T-helper 2 cell treated with Interferon-gamma antibody and Interleukin-4, amounts not matched to agents 5 μg/mL and 100 μg/mL, for 36 hours (primary cell): ENCODE measurements around the gene EBF4.

Experiments
- DNase-seq: peaks from one replicate; pipeline ENCODE4 v3.0.0; 2021; ENCODE audit warnings: low spot score
- H3K27ac Mint-ChIP-seq: one replicate; pipeline ENCODE4 v1.8.0; 2021; ENCODE audit warnings: mild to moderate bottlenecking, mixed read lengths
- H3K27me3 Mint-ChIP-seq: one replicate; pipeline ENCODE4 v1.8.0; 2021; ENCODE audit warnings: low read depth, mixed read lengths
- H3K36me3 Mint-ChIP-seq: one replicate; pipeline ENCODE4 v1.8.0; 2021; ENCODE audit warnings: low read depth, mixed read lengths
- H3K4me1 Mint-ChIP-seq: one replicate; pipeline ENCODE4 v1.8.0; 2021; ENCODE audit warnings: low read depth, mixed read lengths
- H3K4me3 Mint-ChIP-seq: one replicate; pipeline ENCODE4 v1.8.0; 2022; ENCODE audit warnings: mild to moderate bottlenecking, moderate library complexity, mixed read lengths
- H3K9me3 Mint-ChIP-seq: one replicate; pipeline ENCODE4 v1.8.0; 2021; ENCODE audit warnings: mixed read lengths

Gene EBF4, protein sequence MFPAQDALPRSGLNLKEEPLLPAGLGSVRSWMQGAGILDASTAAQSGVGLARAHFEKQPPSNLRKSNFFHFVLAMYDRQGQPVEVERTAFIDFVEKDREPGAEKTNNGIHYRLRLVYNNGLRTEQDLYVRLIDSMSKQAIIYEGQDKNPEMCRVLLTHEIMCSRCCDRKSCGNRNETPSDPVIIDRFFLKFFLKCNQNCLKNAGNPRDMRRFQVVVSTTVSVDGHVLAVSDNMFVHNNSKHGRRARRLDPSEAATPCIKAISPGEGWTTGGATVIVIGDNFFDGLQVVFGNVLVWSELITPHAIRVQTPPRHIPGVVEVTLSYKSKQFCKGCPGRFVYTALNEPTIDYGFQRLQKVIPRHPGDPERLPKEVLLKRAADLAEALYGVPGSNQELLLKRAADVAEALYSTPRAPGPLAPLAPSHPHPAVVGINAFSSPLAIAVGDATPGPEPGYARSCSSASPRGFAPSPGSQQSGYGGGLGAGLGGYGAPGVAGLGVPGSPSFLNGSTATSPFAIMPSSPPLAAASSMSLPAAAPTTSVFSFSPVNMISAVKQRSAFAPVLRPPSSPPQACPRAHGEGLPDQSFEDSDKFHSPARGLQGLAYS

DNA sequence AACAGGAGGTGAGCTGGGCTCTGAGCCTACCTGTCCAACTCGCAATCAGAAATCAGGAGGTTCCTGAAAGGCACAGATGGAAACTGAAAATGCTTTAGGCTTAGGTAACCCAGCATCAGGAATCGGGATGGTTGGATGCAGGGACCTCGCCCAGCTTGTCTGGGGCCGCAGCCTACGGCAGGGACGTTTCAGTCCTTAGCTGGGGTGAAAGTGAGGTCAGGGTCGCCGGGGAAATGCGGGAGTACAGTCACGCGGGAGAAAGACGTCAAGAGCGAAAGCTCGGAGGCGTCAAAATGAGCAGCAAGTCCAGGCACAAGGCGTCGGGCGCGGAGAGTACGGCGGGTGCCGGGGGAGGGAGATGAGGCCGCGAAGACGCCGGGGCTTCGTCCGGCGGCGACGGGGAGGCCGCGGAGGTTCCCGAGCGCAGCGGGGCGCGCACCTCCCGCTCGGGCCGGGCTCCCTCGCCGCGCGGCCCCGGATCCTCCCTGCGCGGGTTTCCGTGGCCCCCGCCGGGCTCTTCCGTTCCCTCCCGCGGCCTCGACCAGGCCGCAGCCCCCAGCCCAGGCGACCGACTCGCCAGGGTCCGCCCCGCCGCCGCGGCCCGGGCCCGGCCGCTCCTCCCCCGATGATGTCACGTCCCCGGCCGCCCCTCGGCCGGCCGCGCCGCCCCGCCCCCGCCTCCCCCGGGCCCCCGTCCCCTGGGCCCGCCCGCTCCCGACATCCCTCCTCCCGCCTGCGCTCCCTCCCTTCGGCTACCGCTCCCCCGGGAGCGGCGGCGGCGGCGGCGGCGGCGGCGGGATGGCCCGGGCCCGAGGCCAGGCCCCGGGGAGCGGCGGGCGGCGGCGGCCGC lies at the start of gene EBF4:
Gene EBF4 (plus strand): TSS at position 745 of the 850 bp plus-strand sequence. CDS start 866 bp downstream, outside the sequence.
- DNase-seq: peak; percentile 23
- Mint-ChIP-seq H3K4me3 (peak within 1 kb of the TSS; percentile 96), H3K27me3 (peaks cover 57% of the 10 kb centered on the region)

DNA sequence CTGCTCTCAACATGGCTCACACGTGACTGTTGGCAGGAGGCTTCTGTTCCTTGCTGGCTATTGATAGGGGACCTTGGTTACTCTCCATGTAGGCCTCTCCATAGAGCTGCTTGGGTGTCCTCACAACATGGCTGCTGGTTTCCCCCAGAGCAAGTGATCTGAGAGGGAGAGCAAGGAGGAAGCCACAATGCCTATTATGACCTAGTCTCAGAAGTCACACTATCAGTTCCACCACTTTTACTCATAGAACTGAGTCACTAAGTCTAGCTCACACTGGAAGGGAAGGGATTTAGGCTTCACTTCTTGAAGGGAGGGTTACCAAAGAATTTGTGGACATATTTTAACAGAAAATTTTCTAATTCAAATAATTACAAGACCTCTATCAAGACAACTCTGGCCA lies 48.9 kb upstream of the EBF4 start:
- Mint-ChIP-seq H3K4me3 (no peak overlapping the region), H3K4me1 (no peaks in the 10 kb centered on the region), H3K27me3 (no peaks in the 10 kb centered on the region), H3K27ac (no peak overlapping the region), H3K9me3 (no peaks in the 10 kb centered on the region), H3K36me3 (peaks cover 3% of the 10 kb centered on the region)
- no peak for DNase-seq

More for the DNA sequence above, at the start of gene EBF4:
- peak within 1 kb of the TSS; percentile 86 for H3K27ac Mint-ChIP-seq
- H3K4me1 Mint-ChIP-seq: peaks cover 27% of the 10 kb centered on the region
- peaks cover 8% of the 10 kb centered on the region for H3K36me3 Mint-ChIP-seq
- H3K9me3 Mint-ChIP-seq: no peaks in the 10 kb centered on the region

DNA sequence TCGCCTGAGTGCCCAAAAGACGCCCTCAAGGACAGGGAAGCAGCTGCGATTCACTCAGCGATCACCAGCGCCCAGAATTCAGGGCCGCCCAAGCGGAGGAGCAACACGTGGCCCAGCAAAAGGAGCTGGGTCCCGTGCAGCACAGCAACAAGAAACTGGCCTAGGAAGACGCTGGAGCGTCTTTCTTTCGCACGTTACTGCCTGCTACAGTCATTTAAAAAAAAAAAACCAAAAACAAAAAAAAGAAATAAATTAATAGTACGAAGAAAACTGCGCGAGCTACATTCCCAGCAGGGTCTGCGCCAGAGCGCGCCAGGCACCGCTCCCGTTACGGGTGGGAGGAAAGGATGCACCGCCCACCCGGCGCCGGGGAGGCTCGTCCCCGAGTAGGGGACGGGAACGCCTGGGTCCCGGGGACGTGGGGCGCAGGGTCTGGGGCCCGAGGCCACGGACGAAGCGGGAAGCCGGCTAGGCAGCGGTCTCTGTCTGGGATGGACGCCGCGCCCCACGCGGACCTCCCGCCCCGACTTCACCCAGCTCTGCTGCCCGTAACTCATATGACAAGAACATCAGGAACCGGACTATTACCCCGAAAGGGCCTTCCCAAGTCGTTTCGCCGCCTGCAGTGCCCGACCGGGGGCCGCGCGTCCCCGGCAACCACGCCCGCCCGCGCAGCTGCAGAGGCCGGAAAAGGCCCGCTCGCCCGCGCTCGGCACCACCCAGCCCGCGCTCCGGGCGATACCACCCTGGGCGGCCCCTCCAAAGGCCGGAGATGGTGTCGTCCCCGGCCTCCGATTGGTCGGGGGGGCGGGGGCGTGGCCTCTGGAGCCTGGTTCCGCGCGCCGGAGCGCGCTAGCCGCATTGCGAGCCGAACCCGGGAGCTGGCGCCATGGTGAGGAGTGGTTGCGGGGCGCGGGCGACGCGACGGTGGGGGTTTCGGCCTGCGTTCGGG lies 40.5 kb upstream of the EBF4 start, which contains the start of gene NOP56:
Gene NOP56 (plus strand): TSS at position 861 of the 952 bp plus-strand sequence. CDS start 29 bp downstream, at position 890.
- H3K36me3 Mint-ChIP-seq: peaks cover 41% of the 10 kb centered on the region
- H3K4me1 Mint-ChIP-seq: peaks cover 26% of the 10 kb centered on the region
- H3K4me3 Mint-ChIP-seq: peak within 1 kb of the TSS; percentile 93
- H3K9me3 Mint-ChIP-seq: no peaks in the 10 kb centered on the region
- H3K27ac Mint-ChIP-seq: peak within 1 kb of the TSS; percentile 94
- peak; percentile 92 for DNase-seq
- H3K27me3 Mint-ChIP-seq: no peaks in the 10 kb centered on the region

DNA sequence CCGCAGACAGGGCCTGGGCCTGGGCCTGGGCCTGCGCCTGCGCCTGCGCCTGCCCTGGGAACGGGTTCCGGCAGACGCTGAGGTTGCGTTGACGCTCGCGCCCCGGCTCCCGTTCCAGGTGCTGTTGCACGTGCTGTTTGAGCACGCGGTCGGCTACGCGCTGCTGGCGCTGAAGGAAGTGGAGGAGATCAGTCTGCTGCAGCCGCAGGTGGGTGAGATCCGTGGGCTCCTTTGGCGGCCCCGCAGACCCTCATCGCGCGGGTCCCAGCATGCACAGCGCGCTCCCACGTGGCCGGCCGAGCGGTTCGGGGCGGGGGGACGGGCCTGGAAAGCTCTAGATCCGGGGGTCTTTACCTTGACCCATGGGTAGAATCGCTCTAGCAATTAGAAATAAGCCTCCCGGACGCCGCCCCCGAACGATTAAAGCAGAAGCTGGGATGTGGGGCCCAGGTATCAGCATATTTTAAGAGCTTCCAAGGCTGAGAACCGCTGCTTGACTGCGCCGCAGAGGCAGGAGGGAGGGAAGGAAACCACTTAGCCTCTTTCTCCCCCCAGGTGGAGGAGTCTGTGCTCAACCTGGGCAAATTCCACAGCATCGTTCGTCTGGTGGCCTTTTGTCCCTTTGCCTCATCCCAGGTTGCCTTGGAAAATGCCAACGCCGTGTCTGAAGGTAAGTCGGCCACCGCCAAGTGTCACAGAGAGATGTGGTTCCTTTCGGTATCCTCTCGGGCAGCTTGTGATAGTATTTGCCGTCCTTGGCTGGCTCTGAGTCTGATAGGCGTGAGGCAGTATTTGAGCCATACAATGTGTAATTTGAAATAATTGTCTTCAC lies 39.6 kb upstream of the EBF4 start:
- Mint-ChIP-seq H3K27ac (peak overlapping the region; percentile 82), H3K4me3 (peak overlapping the region; percentile 93), H3K27me3 (no peaks in the 10 kb centered on the region), H3K4me1 (peaks cover 26% of the 10 kb centered on the region), H3K36me3 (peaks cover 50% of the 10 kb centered on the region), H3K9me3 (no peaks in the 10 kb centered on the region)
- DNase-seq: no peak

DNA sequence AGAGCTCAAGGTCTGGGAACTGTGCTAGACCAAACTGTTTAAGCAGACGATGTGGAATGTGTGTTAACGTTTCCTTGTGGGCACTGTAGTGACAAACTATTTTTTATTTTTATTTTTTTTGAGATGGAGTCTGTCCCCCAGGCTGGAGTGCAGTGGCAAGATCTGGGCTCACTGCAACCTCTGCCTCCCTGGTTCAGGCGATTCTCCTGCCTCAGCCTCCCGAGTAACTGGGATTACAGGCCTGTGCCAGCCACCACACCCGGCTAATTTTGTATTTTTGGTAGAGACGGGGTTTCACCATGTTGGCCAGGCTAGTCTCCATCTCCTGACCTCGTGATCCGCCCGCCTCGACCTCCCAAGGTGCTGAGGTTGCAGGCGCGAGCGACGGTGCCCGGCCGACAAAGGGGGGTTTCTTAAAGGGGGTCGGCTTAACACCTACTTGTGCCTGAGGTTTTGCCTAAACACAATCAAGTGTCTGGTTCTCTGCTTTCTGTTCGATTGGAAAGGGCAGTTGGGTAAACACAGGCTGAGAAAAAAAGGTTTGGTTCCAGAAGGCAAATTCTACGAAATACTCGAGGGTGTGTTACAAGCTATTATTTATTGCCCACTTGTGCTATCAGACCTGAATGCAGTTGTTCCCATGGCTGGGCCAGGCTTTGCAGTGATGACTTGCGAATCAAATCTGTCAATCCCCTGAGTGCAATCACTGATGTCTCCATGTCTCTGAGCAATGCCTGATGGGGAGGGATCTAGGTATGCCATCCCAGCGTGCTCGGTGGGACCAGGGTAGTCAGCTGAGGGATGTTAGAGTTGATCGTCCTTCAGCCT lies 38.8 kb upstream of the EBF4 start:
- no peaks in the 10 kb centered on the region for H3K27me3 Mint-ChIP-seq
- peaks cover 58% of the 10 kb centered on the region for H3K36me3 Mint-ChIP-seq
- H3K4me1 Mint-ChIP-seq: peaks cover 26% of the 10 kb centered on the region
- peak overlapping the region; percentile 75 for H3K27ac Mint-ChIP-seq
- no peak for DNase-seq
- H3K9me3 Mint-ChIP-seq: no peaks in the 10 kb centered on the region
- H3K4me3 Mint-ChIP-seq: peak overlapping the region; percentile 93

DNA sequence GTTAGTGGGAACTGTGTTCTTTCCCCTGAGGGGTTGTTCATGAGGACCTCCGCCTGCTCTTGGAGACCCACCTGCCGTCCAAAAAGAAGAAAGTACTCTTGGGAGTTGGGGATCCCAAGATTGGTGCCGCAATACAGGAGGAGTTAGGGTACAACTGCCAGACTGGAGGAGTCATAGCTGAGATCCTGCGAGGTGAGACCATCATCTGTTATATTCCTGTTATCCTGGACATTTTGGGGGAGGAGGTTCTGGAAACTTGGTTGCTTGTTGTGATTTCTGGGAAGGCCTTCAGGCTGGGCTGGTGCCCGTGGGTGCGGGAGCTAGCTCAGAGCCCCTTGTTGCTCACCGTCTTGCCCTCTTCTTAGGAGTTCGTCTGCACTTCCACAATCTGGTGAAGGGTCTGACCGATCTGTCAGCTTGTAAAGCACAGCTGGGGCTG lies 38.2 kb upstream of the EBF4 start:
- Mint-ChIP-seq H3K27ac (peak overlapping the region; percentile 75), H3K9me3 (no peaks in the 10 kb centered on the region), H3K4me3 (peak overlapping the region; percentile 93), H3K36me3 (peaks cover 64% of the 10 kb centered on the region), H3K4me1 (peaks cover 26% of the 10 kb centered on the region), H3K27me3 (no peaks in the 10 kb centered on the region)
- DNase-seq: no peak

DNA sequence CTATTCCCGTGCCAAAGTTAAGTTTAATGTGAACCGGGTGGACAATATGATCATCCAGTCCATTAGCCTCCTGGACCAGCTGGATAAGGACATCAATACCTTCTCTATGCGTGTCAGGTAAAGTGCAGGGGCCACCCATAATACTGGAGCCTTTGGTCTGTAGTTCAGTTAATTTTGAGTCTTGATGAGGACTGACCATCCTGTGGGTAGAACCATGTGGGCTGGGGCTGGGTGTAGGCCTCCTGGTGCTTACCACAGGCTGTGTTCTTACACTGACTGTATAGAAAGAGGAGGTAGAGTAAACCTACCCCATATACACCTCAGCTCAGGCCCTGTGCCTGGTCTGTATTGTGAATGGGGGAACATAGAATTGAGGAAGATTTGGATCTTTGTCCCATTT lies 37.7 kb upstream of the EBF4 start:
- H3K36me3 Mint-ChIP-seq: peaks cover 68% of the 10 kb centered on the region
- no peaks in the 10 kb centered on the region for H3K27me3 Mint-ChIP-seq
- peaks cover 26% of the 10 kb centered on the region for H3K4me1 Mint-ChIP-seq

DNA sequence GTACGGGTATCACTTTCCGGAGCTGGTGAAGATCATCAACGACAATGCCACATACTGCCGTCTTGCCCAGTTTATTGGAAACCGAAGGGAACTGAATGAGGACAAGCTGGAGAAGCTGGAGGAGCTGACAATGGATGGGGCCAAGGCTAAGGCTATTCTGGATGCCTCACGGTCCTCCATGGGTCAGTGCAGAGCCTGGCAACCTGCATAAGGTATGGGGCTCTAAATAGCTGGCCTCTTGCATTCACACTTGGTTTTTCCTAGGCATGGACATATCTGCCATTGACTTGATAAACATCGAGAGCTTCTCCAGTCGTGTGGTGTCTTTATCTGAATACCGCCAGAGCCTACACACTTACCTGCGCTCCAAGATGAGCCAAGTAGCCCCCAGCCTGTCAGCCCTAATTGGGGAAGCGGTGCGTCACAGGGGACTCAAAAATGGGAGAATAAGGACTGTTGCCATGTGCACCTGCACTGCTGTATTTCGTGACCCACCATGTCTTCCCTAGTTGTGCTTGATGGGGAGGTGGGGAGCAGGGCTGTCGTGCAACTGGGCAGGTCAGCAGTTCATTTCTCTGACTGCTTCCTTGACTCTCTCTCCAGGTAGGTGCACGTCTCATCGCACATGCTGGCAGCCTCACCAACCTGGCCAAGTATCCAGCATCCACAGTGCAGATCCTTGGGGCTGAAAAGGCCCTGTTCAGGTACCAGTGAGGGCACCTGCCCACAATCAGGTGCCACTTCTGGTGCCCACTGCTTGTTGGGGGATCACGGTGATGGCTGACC lies 37.1 kb upstream of the EBF4 start:
- Mint-ChIP-seq H3K36me3 (peaks cover 75% of the 10 kb centered on the region), H3K4me3 (peak overlapping the region; percentile 42), H3K4me1 (peaks cover 21% of the 10 kb centered on the region), H3K27me3 (no peaks in the 10 kb centered on the region), H3K9me3 (no peaks in the 10 kb centered on the region), H3K27ac (no peak overlapping the region)
- DNase-seq: no peak

More for the DNA sequence above, 37.7 kb upstream of the EBF4 start:
- peak overlapping the region; percentile 93 for H3K4me3 Mint-ChIP-seq
- no peaks in the 10 kb centered on the region for H3K9me3 Mint-ChIP-seq
- no peak for DNase-seq
- H3K27ac Mint-ChIP-seq: peak overlapping the region; percentile 75

DNA sequence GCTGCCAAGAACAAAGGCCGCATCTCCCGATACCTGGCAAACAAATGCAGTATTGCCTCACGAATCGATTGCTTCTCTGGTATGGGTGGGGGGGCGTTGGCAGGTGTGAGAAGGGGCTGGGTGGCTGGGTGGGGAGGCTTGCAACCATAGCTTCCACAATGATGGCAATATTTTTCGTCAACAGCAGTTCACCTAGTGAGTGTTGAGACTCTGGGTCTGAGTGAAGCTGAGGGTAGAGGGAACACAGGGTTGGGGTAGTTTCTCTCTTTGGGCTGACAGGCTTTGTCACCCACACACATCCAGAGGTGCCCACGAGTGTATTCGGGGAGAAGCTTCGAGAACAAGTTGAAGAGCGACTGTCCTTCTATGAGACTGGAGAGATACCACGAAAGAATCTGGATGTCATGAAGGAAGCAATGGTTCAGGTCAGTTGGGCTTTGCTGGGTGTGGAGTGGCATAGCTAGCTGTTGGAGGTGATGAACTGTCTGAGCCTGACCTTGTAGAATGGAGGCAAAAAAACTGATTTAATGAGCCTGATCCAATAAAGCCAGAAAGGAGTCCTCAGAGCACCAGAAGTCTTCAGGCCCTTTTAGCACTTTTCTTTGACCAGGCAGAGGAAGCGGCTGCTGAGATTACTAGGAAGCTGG lies 36.0 kb upstream of the EBF4 start:
- no peak for DNase-seq

DNA sequence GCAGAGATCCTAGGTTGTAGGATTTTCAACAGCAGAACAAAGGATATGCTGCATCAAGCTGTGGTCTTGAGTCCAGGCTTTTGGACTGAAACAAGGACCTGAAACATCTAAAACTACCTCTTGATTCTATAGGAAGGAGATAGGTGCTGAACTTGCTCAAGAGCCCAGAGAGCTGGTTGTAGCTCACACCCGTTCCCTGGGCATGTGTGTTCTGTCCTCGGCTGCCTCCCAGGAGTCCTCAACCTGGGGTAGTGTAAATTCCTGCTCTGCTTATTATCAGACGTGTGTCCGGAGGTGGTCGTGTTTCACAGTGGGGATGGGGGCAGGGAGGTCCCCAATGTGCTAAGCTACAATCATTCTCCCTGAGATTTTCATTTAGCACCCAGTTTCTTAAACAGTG lies 35.3 kb upstream of the EBF4 start:
- Mint-ChIP-seq H3K36me3 (peaks cover 88% of the 10 kb centered on the region), H3K4me3 (no peak overlapping the region), H3K9me3 (no peaks in the 10 kb centered on the region), H3K27ac (no peak overlapping the region), H3K27me3 (no peaks in the 10 kb centered on the region), H3K4me1 (peaks cover 27% of the 10 kb centered on the region)
- DNase-seq: no peak

More for the DNA sequence above, 36.0 kb upstream of the EBF4 start:
- Mint-ChIP-seq H3K27ac (no peak overlapping the region), H3K36me3 (peaks cover 82% of the 10 kb centered on the region), H3K9me3 (no peaks in the 10 kb centered on the region), H3K4me1 (peaks cover 23% of the 10 kb centered on the region), H3K4me3 (no peak overlapping the region), H3K27me3 (no peaks in the 10 kb centered on the region)

DNA sequence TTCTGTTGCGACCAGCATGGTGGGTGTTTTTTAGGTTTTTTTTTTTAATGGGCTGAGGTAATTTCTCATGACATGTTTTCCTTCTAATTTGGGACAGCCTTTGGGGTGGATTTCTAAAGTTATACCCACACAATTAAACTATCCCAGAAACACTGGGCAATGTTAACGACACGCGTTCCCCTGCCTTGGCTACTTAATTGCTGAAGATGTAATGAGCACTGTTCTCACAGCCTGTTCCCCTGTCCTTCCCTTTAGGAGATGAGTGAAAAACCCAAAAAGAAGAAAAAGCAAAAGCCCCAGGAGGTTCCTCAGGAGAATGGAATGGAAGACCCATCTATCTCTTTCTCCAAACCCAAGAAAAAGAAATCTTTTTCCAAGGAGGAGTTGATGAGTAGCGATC lies 34.9 kb upstream of the EBF4 start:
- H3K36me3 Mint-ChIP-seq: peaks cover 89% of the 10 kb centered on the region
- H3K4me1 Mint-ChIP-seq: peaks cover 27% of the 10 kb centered on the region
- DNase-seq: no peak
- H3K27ac Mint-ChIP-seq: no peak overlapping the region
- H3K9me3 Mint-ChIP-seq: no peaks in the 10 kb centered on the region
- no peak overlapping the region for H3K4me3 Mint-ChIP-seq
- no peaks in the 10 kb centered on the region for H3K27me3 Mint-ChIP-seq
